HFF-Myc (cell line): ENCODE results near the gene PKD2.

Source experiments
- DNase-seq: peaks from one replicate; pipeline ENCODE4 v3.0.0-alpha.2; 2011; ENCODE audit warnings: low read depth; ENCODE audit errors: extremely low read depth
- H3K4me3 ChIP-seq: replicated peaks from 2 replicates; pipeline ENCODE4 v1.5.1; 2011; ENCODE audit warnings: low read depth, mild to moderate bottlenecking, control low read depth, low read length
- CTCF ChIP-seq: IDR thresholded peaks from 2 replicates; pipeline ENCODE4 v1.5.1; 2012; ENCODE audit warnings: mild to moderate bottlenecking, low read depth, low read length, control low read depth; ENCODE audit errors: missing control alignments

Gene PKD2

DNA sequence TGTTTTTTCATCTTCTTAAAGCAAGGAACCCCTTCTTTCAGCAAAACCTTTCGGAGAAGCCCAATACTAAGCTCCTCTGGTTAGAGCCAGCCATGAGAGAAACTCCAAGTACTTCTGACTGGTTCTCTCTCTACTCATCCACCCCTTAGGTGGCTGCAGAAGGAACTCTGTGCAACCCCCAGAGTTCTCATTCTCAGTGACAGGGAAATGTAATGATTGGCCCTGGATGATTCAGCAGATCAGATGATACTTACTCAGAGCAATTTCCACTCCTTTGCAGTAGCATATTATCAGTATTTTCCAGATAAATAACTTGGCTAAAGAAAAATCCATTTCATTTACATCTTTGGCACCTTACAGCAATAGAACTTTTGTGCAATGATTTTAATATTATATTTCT, 28.8 kb upstream of the PKD2 start:
- DNase-seq = no peak
- no peak overlapping the region for H3K4me3 ChIP-seq
- no peak for TF ChIP-seq CTCF

GRCh38 chr4:87979810-87980209, 27.6 kb upstream of the PKD2 start:
- TF ChIP-seq CTCF = no peak
- no peak for DNase-seq

DNA sequence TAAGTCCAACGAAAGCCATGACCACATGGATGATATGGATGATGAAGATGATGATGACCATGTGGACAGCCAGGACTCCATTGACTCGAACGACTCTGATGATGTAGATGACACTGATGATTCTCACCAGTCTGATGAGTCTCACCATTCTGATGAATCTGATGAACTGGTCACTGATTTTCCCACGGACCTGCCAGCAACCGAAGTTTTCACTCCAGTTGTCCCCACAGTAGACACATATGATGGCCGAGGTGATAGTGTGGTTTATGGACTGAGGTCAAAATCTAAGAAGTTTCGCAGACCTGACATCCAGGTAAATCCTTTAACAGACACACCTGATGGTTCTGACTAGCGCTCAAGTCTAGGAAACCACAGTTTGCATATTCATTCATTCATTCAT, 25.9 kb upstream of the PKD2 start:
- no peak for TF ChIP-seq CTCF
- DNase-seq = no peak
- no peak overlapping the region for H3K4me3 ChIP-seq

More at GRCh38 chr4:87979810-87980209, 27.6 kb upstream of the PKD2 start:
- no peak overlapping the region for H3K4me3 ChIP-seq

DNA sequence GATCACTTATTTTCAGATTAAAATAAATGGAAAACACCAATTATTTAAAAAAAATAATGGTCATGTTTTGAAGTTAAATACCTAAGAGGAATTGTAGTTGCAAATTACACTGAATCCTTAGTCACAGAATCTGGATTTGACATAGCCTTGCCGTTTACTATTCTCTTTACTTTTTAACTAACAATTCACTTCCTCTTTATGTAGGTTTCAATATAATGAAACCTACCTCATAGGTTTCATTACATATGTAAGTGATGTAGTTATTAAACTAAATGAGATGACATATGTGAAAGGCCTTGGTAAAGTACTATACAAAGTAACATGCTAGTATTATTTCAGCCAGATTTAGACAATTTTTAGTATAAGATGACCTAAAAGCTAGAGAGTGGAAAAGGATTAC, 25.4 kb upstream of the PKD2 start:
- no peak for DNase-seq
- H3K4me3 ChIP-seq = no peak overlapping the region
- no peak for TF ChIP-seq CTCF

- no peak for TF ChIP-seq CTCF
- no peak overlapping the region for H3K4me3 ChIP-seq
- no peak for DNase-seq
Observed at GRCh38 chr4:87982446-87983010, 24.9 kb upstream of the PKD2 start.

DNA sequence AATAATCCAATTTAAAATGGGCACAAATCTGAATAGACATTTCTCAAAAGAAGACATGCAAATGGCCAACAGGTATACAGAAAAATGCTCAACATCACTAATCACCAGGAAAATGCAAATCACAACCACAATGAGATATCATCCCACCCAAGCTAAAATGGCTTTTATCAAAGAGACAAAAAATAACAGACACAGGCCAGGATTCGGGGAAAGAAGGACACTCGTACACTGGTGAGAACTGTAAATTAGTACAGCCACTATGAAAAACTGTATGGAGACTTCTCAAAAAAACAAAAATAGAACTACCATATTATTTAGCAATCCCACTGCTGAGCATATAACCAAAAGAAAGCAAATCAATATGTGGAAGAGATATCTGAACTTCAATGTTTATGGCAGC, 23.4 kb upstream of the PKD2 start:
- no peak for TF ChIP-seq CTCF
- no peak for DNase-seq
- H3K4me3 ChIP-seq = no peak overlapping the region
